Measurements from ENCODE around the gene APOBEC2.

The APOBEC2 gene

DNA sequence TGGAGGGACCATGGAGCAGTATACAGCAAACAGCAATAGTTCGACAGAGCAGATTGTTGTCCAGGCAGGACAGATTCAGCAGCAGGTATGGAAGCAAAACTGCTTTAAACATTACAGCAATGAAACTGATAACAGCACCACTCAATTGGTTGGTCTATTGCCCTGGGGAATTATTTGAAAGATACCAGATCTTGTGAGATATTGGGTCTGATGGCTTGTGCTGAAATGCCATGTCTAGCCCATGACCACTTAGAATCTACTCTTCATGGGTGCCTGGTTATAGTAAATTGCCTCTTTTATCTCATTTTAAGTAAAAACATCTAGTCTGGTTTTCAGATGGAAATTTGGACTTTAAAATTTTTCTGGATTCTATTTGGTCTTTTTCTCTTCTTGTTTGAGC is 26.1 kb downstream of the APOBEC2 start:
- no peaks in the 10 kb centered on the region for H3K9me3 ChIP-seq (ENCODE audit: insufficient read depth, low read length)
- no peaks in the 10 kb centered on the region for H3K4me1 ChIP-seq (ENCODE audit: insufficient read depth, insufficient read length)
- H3K27me3 ChIP-seq (ENCODE audit: insufficient read depth, insufficient read length) = no peaks in the 10 kb centered on the region
- no peak overlapping the region for H3K9ac ChIP-seq (ENCODE audit: insufficient read length, low read depth)
- no peak for DNase-seq (ENCODE audit: low read depth, low spot score)
- H3K36me3 ChIP-seq (ENCODE audit: insufficient read depth, insufficient read length, low read length) = peaks cover 50% of the 10 kb centered on the region
- no peak for TF ChIP-seq SUZ12 (IDR thresholded peaks at IDR 0.05; ENCODE audit: extremely low read depth, insufficient read depth, insufficient read length)
- TF ChIP-seq YY1 (IDR thresholded peaks at IDR 0.05; ENCODE audit: insufficient read depth, insufficient read length) = no peak
- TF ChIP-seq ZNF274 (IDR thresholded peaks at IDR 0.05; ENCODE audit: low read depth, low read length) = no peak
- no peak overlapping the region for H3K4me3 ChIP-seq (ENCODE audit: insufficient read length, low read depth)

- Histone ChIP-seq H3K27me3 (ENCODE audit: insufficient read depth, insufficient read length) (no peaks in the 10 kb centered on the region), H3K9ac (ENCODE audit: insufficient read length, low read depth) (no peak overlapping the region), H3K4me1 (ENCODE audit: insufficient read depth, insufficient read length) (no peaks in the 10 kb centered on the region), H3K4me3 (ENCODE audit: insufficient read length, low read depth) (no peak overlapping the region), H3K9me3 (ENCODE audit: insufficient read depth, low read length) (no peaks in the 10 kb centered on the region), H3K36me3 (ENCODE audit: insufficient read depth, insufficient read length, low read length) (peaks cover 55% of the 10 kb centered on the region)
- DNase-seq (ENCODE audit: low read depth, low spot score) = no peak
- TF ChIP-seq YY1 (IDR thresholded peaks at IDR 0.05; ENCODE audit: insufficient read depth, insufficient read length) = no peak
- no peak for TF ChIP-seq ZNF274 (IDR thresholded peaks at IDR 0.05; ENCODE audit: low read depth, low read length)
- TF ChIP-seq SUZ12 (IDR thresholded peaks at IDR 0.05; ENCODE audit: extremely low read depth, insufficient read depth, insufficient read length) = no peak
Observed at GRCh38 chr6:41080621-41081020, 27.6 kb downstream of the APOBEC2 start.

- no peaks in the 10 kb centered on the region for H3K27me3 ChIP-seq (ENCODE audit: insufficient read depth, insufficient read length)
- H3K36me3 ChIP-seq (ENCODE audit: insufficient read depth, insufficient read length, low read length) = peaks cover 69% of the 10 kb centered on the region
- H3K4me1 ChIP-seq (ENCODE audit: insufficient read depth, insufficient read length) = no peaks in the 10 kb centered on the region
- no peak overlapping the region for H3K9ac ChIP-seq (ENCODE audit: insufficient read length, low read depth)
- no peak overlapping the region for H3K4me3 ChIP-seq (ENCODE audit: insufficient read length, low read depth)
- no peak for TF ChIP-seq ZNF274 (IDR thresholded peaks at IDR 0.05; ENCODE audit: low read depth, low read length)
- TF ChIP-seq YY1 (IDR thresholded peaks at IDR 0.05; ENCODE audit: insufficient read depth, insufficient read length) = no peak
- no peak for TF ChIP-seq SUZ12 (IDR thresholded peaks at IDR 0.05; ENCODE audit: extremely low read depth, insufficient read depth, insufficient read length)
- DNase-seq (ENCODE audit: low read depth, low spot score) = no peak
- H3K9me3 ChIP-seq (ENCODE audit: insufficient read depth, low read length) = no peaks in the 10 kb centered on the region
Observed at GRCh38 chr6:41083072-41083471, 30.1 kb downstream of the APOBEC2 start.

GRCh38 chr6:41085182-41085581 is 32.2 kb downstream of the APOBEC2 start:
- no peaks in the 10 kb centered on the region for H3K9me3 ChIP-seq (ENCODE audit: insufficient read depth, low read length)
- H3K36me3 ChIP-seq (ENCODE audit: insufficient read depth, insufficient read length, low read length) = peaks cover 62% of the 10 kb centered on the region
- no peak overlapping the region for H3K4me3 ChIP-seq (ENCODE audit: insufficient read length, low read depth)
- DNase-seq (ENCODE audit: low read depth, low spot score) = no peak
- H3K27me3 ChIP-seq (ENCODE audit: insufficient read depth, insufficient read length) = no peaks in the 10 kb centered on the region
- TF ChIP-seq ZNF274 (IDR thresholded peaks at IDR 0.05; ENCODE audit: low read depth, low read length) = no peak
- no peak for TF ChIP-seq YY1 (IDR thresholded peaks at IDR 0.05; ENCODE audit: insufficient read depth, insufficient read length)
- TF ChIP-seq SUZ12 (IDR thresholded peaks at IDR 0.05; ENCODE audit: extremely low read depth, insufficient read depth, insufficient read length) = no peak
- H3K9ac ChIP-seq (ENCODE audit: insufficient read length, low read depth) = no peak overlapping the region
- no peaks in the 10 kb centered on the region for H3K4me1 ChIP-seq (ENCODE audit: insufficient read depth, insufficient read length)

DNA sequence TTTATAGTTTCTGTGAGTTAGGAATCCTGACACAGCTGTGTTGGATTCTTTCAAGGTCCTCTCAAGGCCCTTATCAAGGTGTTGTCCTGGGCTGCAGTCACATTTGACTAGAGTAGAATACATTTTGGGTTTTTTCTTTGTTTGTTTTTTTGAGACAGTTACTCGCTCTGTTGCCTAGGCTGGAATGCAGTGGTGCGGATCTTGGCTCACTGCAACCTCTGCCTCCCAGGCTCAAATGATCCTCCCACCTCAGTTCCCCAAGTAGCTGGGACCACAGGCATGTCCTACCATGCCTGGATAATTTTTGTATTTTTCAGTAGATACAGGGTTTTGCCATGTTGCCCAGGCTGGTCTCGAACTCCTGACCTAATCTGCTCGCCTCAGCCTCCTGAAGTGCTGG is 35.4 kb downstream of the APOBEC2 start:
- no peak for DNase-seq (ENCODE audit: low read depth, low spot score)
- Histone ChIP-seq H3K27me3 (ENCODE audit: insufficient read depth, insufficient read length) (no peaks in the 10 kb centered on the region), H3K4me1 (ENCODE audit: insufficient read depth, insufficient read length) (no peaks in the 10 kb centered on the region), H3K9me3 (ENCODE audit: insufficient read depth, low read length) (no peaks in the 10 kb centered on the region), H3K36me3 (ENCODE audit: insufficient read depth, insufficient read length, low read length) (peaks cover 79% of the 10 kb centered on the region), H3K9ac (ENCODE audit: insufficient read length, low read depth) (no peak overlapping the region), H3K4me3 (ENCODE audit: insufficient read length, low read depth) (no peak overlapping the region)
- TF ChIP-seq SUZ12 (IDR thresholded peaks at IDR 0.05; ENCODE audit: extremely low read depth, insufficient read depth, insufficient read length) (no peak), YY1 (IDR thresholded peaks at IDR 0.05; ENCODE audit: insufficient read depth, insufficient read length) (no peak), ZNF274 (IDR thresholded peaks at IDR 0.05; ENCODE audit: low read depth, low read length) (no peak)

DNA sequence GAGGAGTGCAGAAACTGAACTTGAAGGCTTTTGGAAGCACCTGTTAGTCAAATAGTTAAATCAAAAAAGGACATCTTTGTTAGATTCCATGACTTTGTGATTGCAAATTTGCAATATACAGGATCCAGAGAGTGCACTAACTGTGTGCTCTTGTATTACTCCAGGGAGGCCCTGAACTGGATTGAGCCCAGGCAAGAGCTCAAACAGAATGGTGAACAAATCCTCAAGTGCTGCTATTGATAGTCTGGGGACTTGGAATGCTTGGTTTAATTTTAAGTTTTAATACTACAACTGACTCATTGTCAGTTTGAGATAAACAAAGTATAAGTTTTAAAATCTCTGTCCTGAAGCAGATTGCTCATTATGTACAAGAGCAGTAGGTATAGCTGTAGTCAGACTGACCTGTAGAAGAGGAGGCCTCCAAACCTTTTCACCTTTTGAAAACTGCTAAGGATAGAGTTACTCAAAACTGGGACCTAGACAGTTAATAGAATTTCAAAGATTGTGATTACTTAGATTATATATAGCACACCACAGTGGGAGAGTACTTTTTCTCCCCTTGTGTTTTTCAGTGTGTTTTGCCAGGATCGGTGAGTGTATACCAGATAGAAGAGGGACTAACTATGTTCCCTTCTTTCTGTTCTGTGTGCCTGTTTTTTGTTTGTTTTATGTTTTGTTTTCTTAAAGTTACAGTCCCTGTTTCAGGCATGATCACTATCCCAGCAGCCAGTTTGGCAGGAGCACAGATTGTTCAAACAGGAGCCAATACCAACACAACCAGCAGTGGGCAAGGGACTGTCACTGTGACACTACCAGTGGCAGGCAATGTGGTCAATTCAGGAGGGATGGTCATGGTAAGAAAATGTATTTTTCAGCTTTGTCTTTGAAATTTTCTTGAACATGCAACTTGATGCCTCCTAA is 38.1 kb downstream of the APOBEC2 start:
- Histone ChIP-seq H3K27me3 (ENCODE audit: insufficient read depth, insufficient read length) (no peaks in the 10 kb centered on the region), H3K36me3 (ENCODE audit: insufficient read depth, insufficient read length, low read length) (peaks cover 80% of the 10 kb centered on the region), H3K9me3 (ENCODE audit: insufficient read depth, low read length) (no peaks in the 10 kb centered on the region), H3K4me1 (ENCODE audit: insufficient read depth, insufficient read length) (no peaks in the 10 kb centered on the region), H3K4me3 (ENCODE audit: insufficient read length, low read depth) (no peak overlapping the region), H3K9ac (ENCODE audit: insufficient read length, low read depth) (no peak overlapping the region)
- TF ChIP-seq SUZ12 (IDR thresholded peaks at IDR 0.05; ENCODE audit: extremely low read depth, insufficient read depth, insufficient read length) = no peak
- TF ChIP-seq YY1 (IDR thresholded peaks at IDR 0.05; ENCODE audit: insufficient read depth, insufficient read length) = no peak
- no peak for TF ChIP-seq ZNF274 (IDR thresholded peaks at IDR 0.05; ENCODE audit: low read depth, low read length)
- no peak for DNase-seq (ENCODE audit: low read depth, low spot score)

GRCh38 chr6:41092421-41093140 is 39.6 kb downstream of the APOBEC2 start:
- Histone ChIP-seq H3K9ac (ENCODE audit: insufficient read length, low read depth) (no peak overlapping the region), H3K4me3 (ENCODE audit: insufficient read length, low read depth) (no peak overlapping the region), H3K36me3 (ENCODE audit: insufficient read depth, insufficient read length, low read length) (peaks cover 82% of the 10 kb centered on the region), H3K27me3 (ENCODE audit: insufficient read depth, insufficient read length) (no peaks in the 10 kb centered on the region), H3K4me1 (ENCODE audit: insufficient read depth, insufficient read length) (no peaks in the 10 kb centered on the region), H3K9me3 (ENCODE audit: insufficient read depth, low read length) (no peaks in the 10 kb centered on the region)
- TF ChIP-seq SUZ12 (IDR thresholded peaks at IDR 0.05; ENCODE audit: extremely low read depth, insufficient read depth, insufficient read length) (no peak), ZNF274 (IDR thresholded peaks at IDR 0.05; ENCODE audit: low read depth, low read length) (no peak), YY1 (IDR thresholded peaks at IDR 0.05; ENCODE audit: insufficient read depth, insufficient read length) (no peak)
- no peak for DNase-seq (ENCODE audit: low read depth, low spot score)
